ENCODE measurements around the gene KRTAP16-1.
"Not testable (repeated sequence)": the region's sequence is repeated elsewhere in the genome, so short reads cannot be mapped to it uniquely, and the experiment has no call there.

The KRTAP16-1 gene

GRCh38 chr17:41308918-41309359, at the start of gene KRTAP16-1:
TSS of gene KRTAP16-1 (minus strand) at chr17:41309309. CDS start at chr17:41309253, 56 bp downstream.
- DNase-seq = no peak

- DNase-seq = no peak
These were observed 45.4 kb upstream of the KRTAP16-1 start for GRCh38 chr17:41354536-41354935.

GRCh38 chr17:41352597-41353366, 43.7 kb upstream of the KRTAP16-1 start:
- DNase-seq = no peak

GRCh38 chr17:41351177-41351576, 42.1 kb upstream of the KRTAP16-1 start:
- DNase-seq = no peak

- not testable (repeated sequence) for DNase-seq
These were observed 41.3 kb upstream of the KRTAP16-1 start, which contains the start of gene KRT33A for GRCh38 chr17:41350381-41350878. TSS of gene KRT33A (minus strand) at chr17:41350828. CDS start at chr17:41350767, 61 bp downstream.

GRCh38 chr17:41347869-41348760, 39.0 kb upstream of the KRTAP16-1 start:
- no peak for DNase-seq

- not testable (repeated sequence) for DNase-seq
These were observed 37.3 kb upstream of the KRTAP16-1 start for GRCh38 chr17:41346421-41346820.

- no peak for DNase-seq
These were observed 36.9 kb upstream of the KRTAP16-1 start for GRCh38 chr17:41345992-41346391.

- DNase-seq = no peak
These were observed 33.9 kb upstream of the KRTAP16-1 start for GRCh38 chr17:41343029-41343428.

- DNase-seq = no peak
These were observed 32.1 kb upstream of the KRTAP16-1 start for GRCh38 chr17:41340934-41341861.

- DNase-seq = no peak
These were observed 31.4 kb upstream of the KRTAP16-1 start for GRCh38 chr17:41340494-41340893.

- no peak for DNase-seq
These were observed 30.6 kb upstream of the KRTAP16-1 start for GRCh38 chr17:41339571-41340172.

- DNase-seq = no peak
These were observed 29.9 kb upstream of the KRTAP16-1 start for GRCh38 chr17:41338961-41339485.

GRCh38 chr17:41335747-41336146, 26.6 kb upstream of the KRTAP16-1 start:
- DNase-seq = no peak

- DNase-seq = no peak
These were observed 25.5 kb upstream of the KRTAP16-1 start for GRCh38 chr17:41334385-41335305.

GRCh38 chr17:41333836-41334235, 24.7 kb upstream of the KRTAP16-1 start:
- DNase-seq = no peak

- DNase-seq = no peak
These were observed 24.0 kb upstream of the KRTAP16-1 start for GRCh38 chr17:41333098-41333497.

- DNase-seq = no peak
These were observed 23.1 kb upstream of the KRTAP16-1 start for GRCh38 chr17:41332239-41332638.

- no peak for DNase-seq
These were observed 22.5 kb upstream of the KRTAP16-1 start for GRCh38 chr17:41331606-41332005.

GRCh38 chr17:41329279-41329948, 20.3 kb upstream of the KRTAP16-1 start:
- DNase-seq = no peak
